GM15510 (cell line): ENCODE results near the gene NUP153.
A peak's percentile ranks its signal among the peaks of the same experiment; 100 is the strongest.

Experiments
- POLR2A ChIP-seq: IDR thresholded peaks from 3 replicates; pipeline ENCODE4 v1.6.1; 2011; ENCODE audit warnings: borderline replicate concordance; ENCODE audit not compliant: insufficient read length; ENCODE audit errors: extremely low read depth

NUP153 gene

DNA sequence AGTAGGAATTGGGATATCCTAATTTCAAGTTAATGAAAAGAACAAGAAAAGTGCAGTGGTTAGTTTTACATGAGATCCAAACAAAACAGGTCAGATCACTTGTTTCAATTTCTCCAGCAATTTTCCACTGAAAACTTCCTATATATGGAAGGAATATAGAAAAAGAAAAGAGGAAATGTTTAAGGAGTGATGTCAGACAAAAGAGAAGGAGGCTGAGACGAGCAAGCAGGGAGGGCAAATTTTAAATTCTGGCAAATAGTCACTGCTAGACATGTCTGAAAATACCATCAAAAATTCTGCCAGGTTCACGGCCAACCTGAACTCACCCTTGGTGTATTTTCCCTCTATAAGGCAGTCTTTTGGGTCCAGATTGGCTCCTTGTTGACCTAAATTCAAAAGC is 9.5 kb upstream of the NUP153 start:
- TF ChIP-seq POLR2A = no peak

DNA sequence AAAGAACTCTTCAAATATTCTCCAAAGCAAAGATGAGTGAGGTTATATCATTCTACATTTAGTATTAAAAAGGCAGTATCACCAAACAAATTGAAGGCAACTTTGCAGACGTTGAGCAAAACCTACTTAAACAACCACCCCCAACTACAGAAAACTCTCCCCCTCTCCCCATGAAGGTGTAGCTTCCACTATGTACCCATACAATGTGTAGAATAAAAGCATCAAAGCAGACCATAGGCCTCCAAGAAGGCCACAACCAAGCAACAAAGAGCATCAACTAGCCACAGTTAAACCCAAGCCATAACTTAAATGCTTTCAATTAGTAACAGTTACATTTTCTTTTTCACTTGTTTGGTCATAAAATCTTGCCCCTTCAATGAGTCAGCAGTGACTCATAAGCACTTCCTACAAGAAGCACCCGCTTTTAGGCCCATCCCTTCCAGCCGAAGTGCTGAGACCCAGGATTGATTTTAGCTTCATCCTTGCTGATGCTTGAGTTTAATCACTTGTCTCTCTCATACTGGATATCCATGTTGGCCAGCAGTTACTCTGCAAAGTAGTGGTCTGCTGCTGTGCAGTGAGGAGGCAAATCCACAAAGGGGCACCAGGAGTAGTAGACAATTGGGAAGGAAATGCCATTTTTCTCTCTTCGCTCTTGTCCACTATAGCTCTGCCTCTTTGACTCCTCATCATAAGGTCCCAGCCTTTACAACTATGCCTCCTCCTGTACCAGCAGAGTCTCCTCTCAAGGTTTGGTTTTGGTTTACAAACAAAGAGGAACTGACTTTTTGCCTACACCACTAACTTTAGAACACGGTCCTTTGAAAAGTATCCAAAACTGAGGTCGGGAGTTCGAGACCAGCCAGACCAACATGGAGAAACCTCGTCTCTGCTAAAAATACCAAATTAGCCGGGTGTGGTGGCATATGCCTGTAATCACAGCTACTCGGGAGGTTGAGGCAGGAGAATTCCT is 8.4 kb upstream of the NUP153 start:
- TF ChIP-seq POLR2A = no peak

DNA sequence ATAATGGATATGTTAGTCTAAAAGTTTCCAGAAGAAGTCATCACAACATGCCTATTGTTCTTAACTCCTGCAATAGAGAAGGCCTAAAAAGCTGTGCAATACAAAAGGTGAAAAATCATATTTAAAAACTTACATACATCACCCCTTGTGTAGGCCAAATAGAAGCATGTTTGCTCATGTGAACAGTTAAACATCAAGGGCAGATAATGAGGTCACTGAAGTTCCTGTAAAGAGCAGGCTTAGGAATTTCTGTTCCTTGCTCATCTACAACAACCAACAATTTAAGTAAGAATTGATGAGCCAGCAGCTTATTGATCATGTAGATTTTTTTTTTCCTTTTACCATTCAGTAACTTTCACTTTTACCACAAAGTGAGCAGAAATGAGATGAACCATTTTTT is 7.5 kb upstream of the NUP153 start:
- no peak for TF ChIP-seq POLR2A

- TF ChIP-seq POLR2A = no peak
These were observed 5.9 kb upstream of the NUP153 start for GRCh38 chr6:17712576-17712975.

DNA sequence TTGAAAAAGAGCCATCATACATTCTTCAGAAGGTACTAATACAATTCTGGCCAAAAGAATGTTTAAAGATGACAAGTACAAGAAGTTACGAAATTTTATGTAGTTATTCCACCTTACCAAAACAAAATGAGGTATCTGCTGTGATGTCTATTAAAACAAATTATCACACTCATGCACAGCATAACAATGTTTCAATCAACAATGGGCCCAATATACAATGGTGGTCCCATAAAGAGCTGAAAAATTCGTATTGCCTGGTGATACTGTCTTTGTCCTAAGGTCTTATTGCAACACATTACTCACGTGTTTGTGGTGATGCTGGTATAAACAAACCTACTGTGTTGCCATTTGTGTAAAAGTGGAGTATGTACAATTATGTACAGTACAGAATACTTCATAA is 3.6 kb upstream of the NUP153 start:
- no peak for TF ChIP-seq POLR2A

- no peak for TF ChIP-seq POLR2A
These were observed 2.8 kb upstream of the NUP153 start for GRCh38 chr6:17709476-17709875.

DNA sequence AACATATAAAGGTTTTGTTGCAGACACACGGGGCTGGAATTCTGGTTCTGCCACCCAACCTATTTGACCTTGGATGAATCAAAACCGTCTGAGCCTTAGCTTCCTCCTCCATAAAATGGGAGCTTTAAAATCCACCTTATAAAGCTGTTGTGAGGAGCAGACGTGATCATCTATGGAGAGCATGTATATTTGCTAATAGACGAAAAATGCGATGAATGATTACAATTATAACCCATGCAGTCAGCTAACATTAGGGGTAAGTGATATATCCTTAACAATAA is 586 bp upstream of the NUP153 start:
- no peak for TF ChIP-seq POLR2A

DNA sequence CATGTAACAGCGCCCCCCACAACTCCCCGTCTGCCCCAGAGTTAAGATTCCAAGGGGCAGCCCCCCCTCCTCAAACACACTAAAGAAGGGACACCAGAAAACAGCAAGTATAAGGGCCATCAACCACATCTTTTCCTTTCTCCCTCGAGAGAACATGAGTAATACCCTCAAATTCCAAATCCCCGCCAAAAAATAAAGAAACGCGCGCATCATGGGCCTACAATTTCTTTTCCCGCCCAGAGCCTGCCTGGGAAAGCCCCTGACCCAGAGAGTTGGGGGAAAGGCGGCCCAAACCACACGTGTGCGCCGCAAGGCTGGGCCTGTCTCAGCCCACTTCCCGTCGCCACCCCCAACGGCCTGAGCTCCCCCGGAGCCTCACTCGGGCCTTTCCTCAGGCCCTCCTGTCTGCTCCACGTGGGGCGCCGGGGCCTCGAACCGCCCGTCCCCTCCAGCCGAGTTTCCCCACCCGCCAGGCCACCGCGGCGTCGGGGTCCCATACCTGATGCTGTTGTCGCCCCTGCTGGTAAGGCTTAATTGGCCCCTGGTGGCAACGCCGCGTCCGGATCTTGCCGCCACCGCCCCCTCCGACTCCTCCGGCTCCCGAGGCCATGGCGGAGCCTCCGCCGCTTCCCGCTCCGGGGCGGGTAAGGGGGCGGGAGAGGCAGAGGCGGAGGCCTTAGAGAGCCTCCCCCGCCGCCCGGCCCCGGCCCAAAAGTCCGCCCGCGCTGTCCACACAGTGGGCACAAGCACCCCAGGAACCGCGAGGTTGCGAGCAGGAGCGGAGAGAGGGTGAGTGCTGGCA is 746 bp downstream of the NUP153 start:
- TF ChIP-seq POLR2A = peak; percentile 71

GRCh38 chr6:17705428-17705777 is 1.3 kb downstream of the NUP153 start:
- TF ChIP-seq POLR2A = no peak

GRCh38 chr6:17703256-17703694 is 3.5 kb downstream of the NUP153 start:
- no peak for TF ChIP-seq POLR2A

DNA sequence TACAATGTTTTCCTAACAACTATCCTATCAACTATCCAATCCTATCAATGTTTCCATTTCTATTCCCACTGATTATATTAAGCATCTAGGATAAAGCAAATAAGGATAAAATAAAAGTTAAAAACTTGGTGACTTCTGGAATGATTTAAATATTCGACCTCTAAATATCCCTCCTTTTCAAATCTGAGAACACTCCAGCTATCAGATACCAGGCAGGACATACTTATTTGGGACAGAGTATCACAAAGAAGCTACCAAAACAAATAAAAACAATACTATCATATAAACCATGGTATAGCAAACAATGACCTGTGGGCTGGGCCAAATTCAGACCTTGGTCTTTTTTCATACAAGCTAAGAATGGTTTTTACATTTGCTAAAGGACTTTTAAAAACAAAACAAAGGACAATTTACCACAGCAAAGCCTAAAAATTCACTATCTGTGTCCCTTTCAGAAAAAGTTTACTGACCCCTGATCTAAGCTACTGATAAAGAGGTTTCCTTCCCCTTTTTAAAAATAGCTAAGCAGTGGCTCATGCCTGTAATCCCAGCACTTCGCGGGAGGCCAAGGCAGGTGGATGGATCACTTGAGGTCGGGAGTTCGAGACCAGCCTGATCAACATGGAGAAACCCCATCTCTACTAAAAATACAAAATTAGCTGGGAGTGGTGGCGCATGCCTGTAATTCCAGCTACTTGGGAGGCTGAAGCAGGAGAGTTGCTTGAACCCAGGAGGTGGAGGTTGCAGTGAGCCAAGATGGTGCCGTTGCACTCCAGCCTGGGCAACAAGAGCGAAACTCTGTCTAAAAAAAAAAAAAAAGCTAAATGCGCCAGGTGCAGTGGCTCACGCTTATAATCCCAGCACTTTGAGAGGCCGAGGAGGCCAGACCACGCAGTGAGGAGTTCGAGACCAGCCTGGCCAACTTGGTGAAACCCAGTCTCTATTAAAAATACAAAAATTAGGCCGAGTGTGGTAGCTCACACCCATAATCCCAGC is 6.0 kb downstream of the NUP153 start:
- no peak for TF ChIP-seq POLR2A

DNA sequence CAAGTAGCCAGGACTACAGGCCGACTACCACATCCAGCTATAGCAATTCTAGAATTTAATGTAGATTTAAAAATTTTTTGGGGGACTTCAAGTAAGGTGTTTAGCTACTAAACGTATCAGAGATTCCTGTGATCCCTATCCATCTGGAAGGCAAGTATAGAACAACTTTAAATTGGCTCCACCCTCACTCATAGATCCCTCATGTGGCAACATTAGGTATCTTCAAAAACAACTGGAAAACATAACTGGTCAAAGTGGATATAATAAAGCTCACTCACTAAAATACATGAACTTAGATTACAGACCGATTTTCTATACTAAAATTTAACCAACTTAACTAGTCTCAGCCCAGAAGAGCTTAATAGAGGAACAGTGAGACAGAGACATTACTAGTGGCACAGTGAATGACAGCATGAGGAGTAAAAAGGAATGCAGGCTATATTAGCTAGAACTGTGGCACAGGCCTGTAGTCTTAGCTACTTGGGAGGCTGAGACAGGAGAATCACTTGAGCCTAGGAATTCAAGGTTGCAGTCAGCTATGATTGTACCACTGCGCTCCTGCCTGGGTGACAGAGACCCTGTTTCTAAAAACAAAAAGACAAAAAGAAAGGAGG is 14.7 kb downstream of the NUP153 start:
- no peak for TF ChIP-seq POLR2A

- TF ChIP-seq POLR2A = no peak
These were observed 18.2 kb downstream of the NUP153 start for GRCh38 chr6:17688481-17688880.

DNA sequence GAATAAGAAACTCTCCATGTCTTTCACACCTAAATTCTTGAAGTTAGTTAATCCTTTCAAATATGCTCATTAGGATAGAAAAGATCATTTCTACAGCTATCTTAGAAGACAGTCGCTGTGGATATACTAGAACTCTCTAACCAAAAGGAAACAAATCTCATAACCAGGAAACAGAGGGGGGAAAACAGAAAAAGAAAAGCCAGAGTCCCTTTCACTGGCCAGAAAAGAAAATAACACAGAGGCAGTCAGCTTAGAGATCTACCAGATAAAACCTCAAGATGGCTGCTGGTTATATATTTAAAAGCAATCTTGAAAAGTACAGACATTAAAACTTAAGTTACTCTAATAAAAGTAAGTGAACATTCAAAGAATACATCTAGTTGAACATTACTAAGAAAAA is 19.6 kb downstream of the NUP153 start:
- no peak for TF ChIP-seq POLR2A
